ENCODE results near the gene MN1. TPM values are rescaled to one million over a fixed set of nuclear protein-coding genes. Genes with fewer than 3 reads are reported as not detected.

MN1 gene
- polyA plus RNA-seq, 3 donors = 0.06 to 0.38 (median 0.29) TPM

GRCh38 chr22:27784120-27784475 is 17.5 kb downstream of the MN1 start:
- Mint-ChIP-seq H3K9me3 (no peaks in the 10 kb centered on the region), H3K4me1 (peaks cover 12% of the 10 kb centered on the region), H3K27ac (no peak overlapping the region), H3K27me3 (ENCODE audit: low read depth in 3 of 3) (peaks cover 14 to 20% (median 19%) of the 10 kb centered on the region in 3 donors), H3K36me3 (no peaks in the 10 kb centered on the region), H3K4me3 (no peak overlapping the region)
- Histone ChIP-seq H3K27ac (ENCODE audit: low read depth in 1 of 2, low read length in 2 of 2) (no peak overlapping the region), H2AFZ (ENCODE audit: insufficient read depth, low read depth, low read length, poor library complexity, severe bottlenecking) (no peak overlapping the region), H3K4me2 (replicated peaks; ENCODE audit: extremely low read depth, low read length, poor library complexity, severe bottlenecking) (no peak overlapping the region), H3K4me1 (ENCODE audit: control insufficient read depth in 1 of 2, insufficient read depth in 2 of 2, low read length in 2 of 2) (peaks cover 0 to 8% of the 10 kb centered on the region in 2 donors), H3K9me3 (replicated peaks in 1 of 2; ENCODE audit: control insufficient read depth in 1 of 2, insufficient read depth in 1 of 2, low read length in 2 of 2) (no peaks in the 10 kb centered on the region), H4K20me1 (ENCODE audit: insufficient read depth, low read length) (no peaks in the 10 kb centered on the region), H3K36me3 (replicated peaks in 1 of 2; ENCODE audit: control insufficient read depth in 1 of 2, insufficient read depth in 2 of 2, low read length in 2 of 2) (no peaks in the 10 kb centered on the region), H3K27me3 (ENCODE audit: control insufficient read depth in 2 of 2, insufficient read depth in 2 of 2, low read length in 2 of 2) (peaks cover 0 to 5% of the 10 kb centered on the region in 2 donors), H3K4me3 (replicated peaks in 1 of 3; ENCODE audit: low read depth in 2 of 3, low read length in 3 of 3) (no peak overlapping the region), H3K9ac (ENCODE audit: insufficient read depth, low read length, poor library complexity, severe bottlenecking) (no peak overlapping the region), H3K79me2 (ENCODE audit: insufficient read depth, low read length) (no peaks in the 10 kb centered on the region)
- intact Hi-C loops (cut with micrococcal nuclease) = no loop called here
- TF ChIP-seq CTCF (IDR thresholded peaks at IDR 0.05) = no peak
- DNase-seq = no peak
- 90% methylated on average over 2 of the region's 6 CpGs for WGBS (ENCODE audit: insufficient coverage)

- no peaks in the 10 kb centered on the region for H3K79me2 ChIP-seq (ENCODE audit: insufficient read depth, low read length)
- no peak overlapping the region for H3K4me3 ChIP-seq (replicated peaks in 1 of 3; ENCODE audit: low read depth in 2 of 3, low read length in 3 of 3)
- no peaks in the 10 kb centered on the region for H3K9me3 Mint-ChIP-seq
- DNase-seq = no peak
- no peak overlapping the region for H3K27ac Mint-ChIP-seq
- intact Hi-C loops (cut with micrococcal nuclease) = no loop called here
- H3K36me3 Mint-ChIP-seq = no peaks in the 10 kb centered on the region
- no peaks in the 10 kb centered on the region for H3K9me3 ChIP-seq (replicated peaks in 1 of 2; ENCODE audit: control insufficient read depth in 1 of 2, insufficient read depth in 1 of 2, low read length in 2 of 2)
- H3K27me3 ChIP-seq (ENCODE audit: control insufficient read depth in 2 of 2, insufficient read depth in 2 of 2, low read length in 2 of 2) = peaks cover 0 to 5% of the 10 kb centered on the region in 2 donors
- no peak for TF ChIP-seq CTCF (IDR thresholded peaks at IDR 0.05)
- no peak overlapping the region for H3K9ac ChIP-seq (ENCODE audit: insufficient read depth, low read length, poor library complexity, severe bottlenecking)
- no peak overlapping the region for H2AFZ ChIP-seq (ENCODE audit: insufficient read depth, low read depth, low read length, poor library complexity, severe bottlenecking)
- H3K4me3 Mint-ChIP-seq = no peak overlapping the region
- H3K36me3 ChIP-seq (replicated peaks in 1 of 2; ENCODE audit: control insufficient read depth in 1 of 2, insufficient read depth in 2 of 2, low read length in 2 of 2) = no peaks in the 10 kb centered on the region
- no peaks in the 10 kb centered on the region for H4K20me1 ChIP-seq (ENCODE audit: insufficient read depth, low read length)
- peaks cover 15% of the 10 kb centered on the region for H3K4me1 Mint-ChIP-seq
- WGBS (ENCODE audit: insufficient coverage) = 95% methylated on average over 12 of the region's 13 CpGs
- peaks cover 14 to 19% (median 19%) of the 10 kb centered on the region in 3 donors for H3K27me3 Mint-ChIP-seq (ENCODE audit: low read depth in 3 of 3)
- peaks cover 0 to 8% of the 10 kb centered on the region in 2 donors for H3K4me1 ChIP-seq (ENCODE audit: control insufficient read depth in 1 of 2, insufficient read depth in 2 of 2, low read length in 2 of 2)
- no peak overlapping the region for H3K27ac ChIP-seq (ENCODE audit: low read depth in 1 of 2, low read length in 2 of 2)
- no peak overlapping the region for H3K4me2 ChIP-seq (replicated peaks; ENCODE audit: extremely low read depth, low read length, poor library complexity, severe bottlenecking)
Observed at GRCh38 chr22:27783436-27784119, 18.0 kb downstream of the MN1 start.

Data from CD14-positive monocyte (primary cell).